ENCODE data around the gene CCDC24.
A peak's percentile ranks its signal among the peaks of the same experiment; 100 is the strongest.

Gene CCDC24

GRCh38 chr1:43981135-43981491 is 10.3 kb upstream of the CCDC24 start:
- Histone ChIP-seq H3K36me3 (ENCODE audit: insufficient read depth, low read length) (peaks cover 13% of the 10 kb centered on the region), H3K4me1 (ENCODE audit: insufficient read depth, low read length) (peaks cover 9% of the 10 kb centered on the region; the same call in 1 of the 2 replicates), H3K9ac (ENCODE audit: low read depth, low read length) (no peak overlapping the region), H3K9me3 (ENCODE audit: control insufficient read depth, insufficient read depth, low read length) (no peaks in the 10 kb centered on the region)

- no peak overlapping the region for H3K9ac ChIP-seq (ENCODE audit: low read depth, low read length)
- H3K36me3 ChIP-seq (ENCODE audit: insufficient read depth, low read length) = peaks cover 10% of the 10 kb centered on the region
- no peaks in the 10 kb centered on the region for H3K9me3 ChIP-seq (ENCODE audit: control insufficient read depth, insufficient read depth, low read length)
- H3K4me1 ChIP-seq (ENCODE audit: insufficient read depth, low read length) = peaks cover 9% of the 10 kb centered on the region; the same call in 1 of the 2 replicates
These were observed 9.8 kb upstream of the CCDC24 start for GRCh38 chr1:43981636-43982035.

GRCh38 chr1:43982241-43982640 is 9.2 kb upstream of the CCDC24 start:
- H3K9me3 ChIP-seq (ENCODE audit: control insufficient read depth, insufficient read depth, low read length) = no peaks in the 10 kb centered on the region
- peaks cover 4% of the 10 kb centered on the region for H3K36me3 ChIP-seq (ENCODE audit: insufficient read depth, low read length)
- peaks cover 9% of the 10 kb centered on the region; the same call in 1 of the 2 replicates for H3K4me1 ChIP-seq (ENCODE audit: insufficient read depth, low read length)
- no peak overlapping the region for H3K9ac ChIP-seq (ENCODE audit: low read depth, low read length)

DNA sequence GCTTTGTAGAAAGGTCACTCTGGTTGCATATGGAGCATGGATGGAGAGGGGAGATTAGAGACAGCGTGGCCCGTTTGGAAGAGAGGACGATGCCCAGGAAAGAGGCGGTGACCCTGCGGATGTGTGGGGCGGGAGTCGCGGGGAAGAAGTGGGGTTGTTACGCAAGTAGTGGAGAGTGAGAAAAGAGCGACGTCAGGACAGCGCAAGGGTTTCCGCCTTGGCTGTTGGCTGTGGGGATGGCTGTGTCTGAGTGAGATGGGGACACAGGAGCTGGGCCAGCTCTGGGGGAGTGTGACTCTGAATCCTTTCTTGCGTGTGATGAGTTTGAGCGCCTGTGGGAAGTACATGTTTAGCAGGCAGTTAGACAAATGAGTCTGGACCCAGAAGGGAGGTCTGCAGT is 8.6 kb upstream of the CCDC24 start:
- H3K4me1 ChIP-seq (ENCODE audit: insufficient read depth, low read length) = peaks cover 9% of the 10 kb centered on the region; the same call in 1 of the 2 replicates
- no peaks in the 10 kb centered on the region for H3K9me3 ChIP-seq (ENCODE audit: control insufficient read depth, insufficient read depth, low read length)
- H3K36me3 ChIP-seq (ENCODE audit: insufficient read depth, low read length) = no peaks in the 10 kb centered on the region; the same call in 1 of the 2 replicates

DNA sequence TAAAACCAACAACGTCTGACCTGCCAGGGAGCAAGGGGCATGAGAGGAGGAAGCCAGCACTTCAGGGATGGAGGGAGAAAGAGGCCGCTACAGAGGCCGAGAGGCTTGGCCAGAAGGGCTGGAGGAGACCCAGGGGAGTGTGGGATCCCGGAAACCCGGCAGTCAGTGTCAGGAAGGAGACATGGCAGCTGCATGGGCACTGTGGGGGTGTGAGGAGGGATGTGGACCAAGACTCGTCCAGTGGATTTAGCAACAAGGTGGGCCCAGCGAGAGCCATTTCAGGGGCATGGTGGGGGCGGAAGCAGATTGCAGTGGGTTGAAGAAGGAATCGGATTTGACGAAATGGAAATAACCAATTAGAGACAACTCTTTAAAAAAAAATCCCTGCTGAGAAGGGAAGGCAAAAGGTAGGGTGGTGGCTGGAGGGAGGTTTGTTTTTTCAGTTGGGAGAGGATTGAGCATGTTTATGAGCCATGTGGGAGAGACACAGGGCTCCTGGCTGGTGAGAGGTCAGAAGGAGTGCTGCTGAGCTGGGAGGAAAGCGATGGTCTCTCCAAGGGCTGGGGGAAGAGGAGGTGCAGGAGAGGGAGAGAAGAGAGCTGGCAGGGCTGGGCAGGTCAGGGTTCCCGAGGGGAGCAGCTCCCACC is 8.0 kb upstream of the CCDC24 start:
- no peak overlapping the region for H3K9ac ChIP-seq (ENCODE audit: low read depth, low read length)
- no peaks in the 10 kb centered on the region for H3K9me3 ChIP-seq (ENCODE audit: control insufficient read depth, insufficient read depth, low read length)
- H3K4me1 ChIP-seq (ENCODE audit: insufficient read depth, low read length) = 0 out of 2 replicates have a peak, but pooled peaks cover 6% of the 10 kb centered on the region
- H3K36me3 ChIP-seq (ENCODE audit: insufficient read depth, low read length) = no peaks in the 10 kb centered on the region; the same call in 1 of the 2 replicates

More for the DNA sequence above, 8.6 kb upstream of the CCDC24 start:
- no peak overlapping the region for H3K9ac ChIP-seq (ENCODE audit: low read depth, low read length)

- Histone ChIP-seq H3K36me3 (ENCODE audit: insufficient read depth, low read length) (no peaks in the 10 kb centered on the region; the same call in 1 of the 2 replicates), H3K9me3 (ENCODE audit: control insufficient read depth, insufficient read depth, low read length) (no peaks in the 10 kb centered on the region)
These were observed 6.5 kb upstream of the CCDC24 start for GRCh38 chr1:43984855-43985254.

DNA sequence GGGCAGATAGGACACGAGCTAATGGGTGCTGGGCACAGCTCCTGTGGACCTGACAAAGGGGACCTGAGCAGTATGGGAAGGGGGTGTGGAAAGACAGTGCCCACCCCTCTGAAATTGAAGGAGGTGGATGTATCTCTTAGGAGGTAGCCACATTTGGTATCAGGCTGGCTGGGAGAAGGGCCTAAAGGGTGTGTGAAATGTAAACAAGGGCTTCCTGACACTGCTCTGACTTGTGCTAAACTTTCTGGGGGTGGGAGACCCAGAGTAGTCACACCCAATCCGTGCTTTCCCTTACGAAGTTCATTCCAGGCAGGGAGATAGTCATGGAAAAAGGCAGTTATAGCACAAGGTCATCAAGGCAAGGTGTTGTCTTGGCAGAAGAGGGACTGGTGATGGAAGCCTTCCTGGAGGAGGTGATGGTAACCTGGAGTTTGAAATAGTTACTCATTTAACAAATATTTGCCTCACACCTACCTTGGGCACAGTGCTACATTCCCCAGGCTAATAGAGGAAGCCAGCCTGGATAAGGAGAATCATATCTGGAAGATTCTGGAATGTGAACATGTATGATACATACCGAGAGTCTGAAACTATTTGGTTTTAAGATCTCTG is 5.3 kb upstream of the CCDC24 start:
- Histone ChIP-seq H3K9ac (ENCODE audit: low read depth, low read length) (no peak overlapping the region), H3K36me3 (ENCODE audit: insufficient read depth, low read length) (no peaks in the 10 kb centered on the region; the same call in 1 of the 2 replicates), H3K9me3 (ENCODE audit: control insufficient read depth, insufficient read depth, low read length) (no peaks in the 10 kb centered on the region), H3K4me1 (ENCODE audit: insufficient read depth, low read length) (no peaks in the 10 kb centered on the region)

More at GRCh38 chr1:43984855-43985254, 6.5 kb upstream of the CCDC24 start:
- Histone ChIP-seq H3K4me1 (ENCODE audit: insufficient read depth, low read length) (0 out of 2 replicates have a peak, but pooled peaks cover 6% of the 10 kb centered on the region), H3K9ac (ENCODE audit: low read depth, low read length) (no peak overlapping the region)

DNA sequence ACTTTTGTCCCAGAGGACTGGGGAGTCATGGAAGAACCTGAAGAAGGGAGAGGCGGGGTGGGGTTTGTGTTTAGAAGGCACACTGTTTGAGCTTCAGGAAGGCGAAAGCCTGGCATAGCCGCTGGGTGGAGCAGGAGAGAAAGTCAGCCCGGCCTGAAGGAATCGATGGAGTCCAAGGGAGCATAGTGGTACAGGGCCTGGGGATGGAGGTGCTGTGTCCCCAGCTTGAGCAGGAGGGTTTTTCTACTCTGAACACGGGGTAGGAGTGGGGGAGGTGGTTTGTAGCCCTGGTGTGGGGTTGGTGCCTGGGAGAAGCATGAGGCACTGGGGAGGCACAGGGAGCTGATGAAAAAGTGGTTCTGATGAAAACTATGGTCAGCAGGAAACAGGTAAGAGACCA is 4.7 kb upstream of the CCDC24 start:
- H3K9ac ChIP-seq (ENCODE audit: low read depth, low read length) = no peak overlapping the region
- H3K36me3 ChIP-seq (ENCODE audit: insufficient read depth, low read length) = no peaks in the 10 kb centered on the region
- H3K4me1 ChIP-seq (ENCODE audit: insufficient read depth, low read length) = no peaks in the 10 kb centered on the region

DNA sequence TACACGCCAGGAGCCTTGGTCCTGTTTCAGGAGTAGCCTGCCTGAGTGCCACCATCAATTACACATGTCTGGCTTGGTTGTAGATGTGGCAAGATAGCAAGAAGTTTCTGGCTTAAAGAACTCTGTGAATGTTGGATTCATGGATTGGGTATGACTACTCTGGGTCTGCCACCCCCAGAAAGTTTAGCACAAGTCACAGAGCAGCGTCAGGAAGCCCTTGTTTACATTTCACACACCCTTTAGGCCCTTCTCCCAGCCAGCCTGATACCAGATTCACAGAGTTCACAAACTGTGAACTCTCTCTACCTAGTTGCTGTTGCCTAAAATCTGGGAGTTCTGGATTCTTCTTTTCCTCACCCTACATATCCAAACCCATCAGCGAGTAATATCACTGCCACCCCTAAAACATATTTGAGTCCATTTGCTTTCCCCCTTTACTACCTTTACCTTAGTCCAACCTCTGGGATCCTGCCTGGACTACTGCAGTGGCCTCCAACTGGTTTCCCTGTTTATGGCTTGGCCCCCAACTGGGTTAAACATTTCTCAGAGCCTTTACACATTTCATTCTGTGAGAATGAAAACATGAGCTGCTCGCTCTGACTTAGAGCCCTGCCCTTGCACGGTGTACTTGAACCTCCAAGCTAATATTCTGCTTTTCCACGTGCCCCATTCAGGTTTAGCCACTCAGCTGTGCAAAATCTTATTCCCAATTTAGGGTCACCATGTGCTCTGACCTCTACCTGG is 4.1 kb upstream of the CCDC24 start:
- H3K9ac ChIP-seq (ENCODE audit: low read depth, low read length) = no peak overlapping the region
- no peaks in the 10 kb centered on the region for H3K36me3 ChIP-seq (ENCODE audit: insufficient read depth, low read length)
- H3K4me1 ChIP-seq (ENCODE audit: insufficient read depth, low read length) = no peaks in the 10 kb centered on the region
- H3K9me3 ChIP-seq (ENCODE audit: control insufficient read depth, insufficient read depth, low read length) = no peaks in the 10 kb centered on the region

More for the DNA sequence above, 4.7 kb upstream of the CCDC24 start:
- no peaks in the 10 kb centered on the region for H3K9me3 ChIP-seq (ENCODE audit: control insufficient read depth, insufficient read depth, low read length)

DNA sequence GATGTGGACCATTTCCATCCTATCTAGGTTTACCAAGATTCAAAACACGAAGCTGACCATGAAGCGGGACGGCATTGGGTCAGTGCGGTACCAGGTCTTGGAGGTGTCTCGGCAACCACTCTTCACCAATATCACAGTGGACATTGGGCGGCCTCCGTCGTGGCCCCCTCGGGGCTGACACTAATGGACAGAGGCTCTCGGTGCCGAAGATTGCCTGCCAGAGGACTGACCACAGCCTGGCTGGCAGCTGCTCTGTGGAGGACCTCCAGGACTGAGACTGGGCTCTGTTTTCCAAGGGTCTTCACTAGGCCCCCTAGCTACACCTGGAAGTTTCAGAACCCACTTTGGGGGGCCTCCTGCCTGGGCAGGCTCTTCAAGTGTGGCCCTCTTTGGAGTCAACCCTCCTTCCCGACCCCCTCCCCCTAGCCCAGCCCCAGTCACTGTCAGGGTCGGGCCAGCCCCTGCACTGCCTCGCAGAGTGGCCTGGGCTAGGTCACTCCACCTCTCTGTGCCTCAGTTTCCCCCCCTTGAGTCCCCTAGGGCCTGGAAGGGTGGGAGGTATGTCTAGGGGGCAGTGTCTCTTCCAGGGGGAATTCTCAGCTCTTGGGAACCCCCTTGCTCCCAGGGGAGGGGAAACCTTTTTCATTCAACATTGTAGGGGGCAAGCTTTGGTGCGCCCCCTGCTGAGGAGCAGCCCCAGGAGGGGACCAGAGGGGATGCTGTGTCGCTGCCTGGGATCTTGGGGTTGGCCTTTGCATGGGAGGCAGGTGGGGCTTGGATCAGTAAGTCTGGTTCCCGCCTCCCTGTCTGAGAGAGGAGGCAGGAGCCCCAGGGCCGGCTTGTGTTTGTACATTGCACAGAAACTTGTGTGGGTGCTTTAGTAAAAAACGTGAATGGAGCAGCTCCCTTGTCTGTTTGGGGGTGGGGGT is 864 bp upstream of the CCDC24 start:
- peak overlapping the region; percentile 82 for H3K9ac ChIP-seq (ENCODE audit: low read depth, low read length)
- no peaks in the 10 kb centered on the region for H3K9me3 ChIP-seq (ENCODE audit: control insufficient read depth, insufficient read depth, low read length)
- no peaks in the 10 kb centered on the region; the same call in 1 of the 2 replicates for H3K4me1 ChIP-seq (ENCODE audit: insufficient read depth, low read length)
- H3K36me3 ChIP-seq (ENCODE audit: insufficient read depth, low read length) = no peaks in the 10 kb centered on the region

DNA sequence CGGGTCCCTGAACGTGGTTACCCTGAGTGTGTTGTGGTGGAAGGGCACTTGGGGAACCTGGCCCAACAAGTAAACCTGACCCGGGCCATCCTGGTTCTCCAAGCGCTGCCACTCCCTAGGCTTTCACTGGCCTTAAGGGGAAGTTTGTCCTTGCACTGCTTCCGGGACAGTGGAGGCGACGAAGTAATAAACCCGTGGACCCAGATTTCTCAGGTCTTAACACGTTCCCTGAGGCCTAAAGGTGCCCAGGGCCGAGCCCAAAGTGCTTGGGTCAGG is 261 bp upstream of the CCDC24 start:
- Histone ChIP-seq H3K9me3 (ENCODE audit: control insufficient read depth, insufficient read depth, low read length) (no peaks in the 10 kb centered on the region), H3K4me1 (ENCODE audit: insufficient read depth, low read length) (no peaks in the 10 kb centered on the region; the same call in 1 of the 2 replicates), H3K9ac (ENCODE audit: low read depth, low read length) (peak overlapping the region; percentile 82), H3K36me3 (ENCODE audit: insufficient read depth, low read length) (no peaks in the 10 kb centered on the region)

DNA sequence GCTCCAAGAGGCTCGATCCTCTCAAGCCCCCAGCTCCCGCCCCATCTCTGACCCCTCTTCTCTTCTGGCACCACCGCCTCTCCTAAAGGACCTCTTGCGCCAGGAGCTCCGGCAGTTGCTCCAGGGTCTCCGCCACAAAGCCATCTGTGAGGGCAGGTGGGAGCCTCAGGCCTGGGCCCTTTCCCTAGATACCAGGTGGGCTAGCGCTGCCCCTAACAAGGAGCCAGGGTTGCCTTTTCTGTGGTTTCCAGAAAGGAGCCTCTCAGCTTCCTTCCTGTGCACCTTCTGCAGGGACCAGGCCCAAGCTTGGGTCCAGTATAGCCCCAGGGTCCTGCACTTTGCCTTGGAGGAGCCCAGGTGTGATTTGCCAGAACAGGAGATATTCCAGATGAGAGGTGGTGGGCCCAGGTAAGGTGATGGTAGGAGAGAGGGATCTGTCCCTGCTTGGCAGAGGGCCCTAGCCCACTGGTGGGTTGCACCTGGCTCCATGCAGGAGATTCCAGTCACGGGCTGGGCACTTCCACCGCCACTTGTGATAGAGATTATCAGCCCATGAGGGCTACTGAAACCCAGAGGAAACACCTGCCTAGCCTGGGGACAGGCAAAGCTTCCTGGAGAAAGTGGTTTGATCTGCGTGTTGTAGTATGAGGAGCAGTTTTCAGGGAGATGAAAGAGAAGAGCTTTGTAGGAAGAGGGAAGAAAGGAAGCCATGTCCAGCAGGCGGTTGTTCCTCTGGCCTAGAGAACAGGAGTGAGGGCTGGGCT is 1.0 kb downstream of the CCDC24 start:
- Histone ChIP-seq H3K9me3 (ENCODE audit: control insufficient read depth, insufficient read depth, low read length) (no peaks in the 10 kb centered on the region), H3K4me1 (ENCODE audit: insufficient read depth, low read length) (no peaks in the 10 kb centered on the region; the same call in 1 of the 2 replicates), H3K36me3 (ENCODE audit: insufficient read depth, low read length) (no peaks in the 10 kb centered on the region), H3K9ac (ENCODE audit: low read depth, low read length) (peak overlapping the region; percentile 82)

DNA sequence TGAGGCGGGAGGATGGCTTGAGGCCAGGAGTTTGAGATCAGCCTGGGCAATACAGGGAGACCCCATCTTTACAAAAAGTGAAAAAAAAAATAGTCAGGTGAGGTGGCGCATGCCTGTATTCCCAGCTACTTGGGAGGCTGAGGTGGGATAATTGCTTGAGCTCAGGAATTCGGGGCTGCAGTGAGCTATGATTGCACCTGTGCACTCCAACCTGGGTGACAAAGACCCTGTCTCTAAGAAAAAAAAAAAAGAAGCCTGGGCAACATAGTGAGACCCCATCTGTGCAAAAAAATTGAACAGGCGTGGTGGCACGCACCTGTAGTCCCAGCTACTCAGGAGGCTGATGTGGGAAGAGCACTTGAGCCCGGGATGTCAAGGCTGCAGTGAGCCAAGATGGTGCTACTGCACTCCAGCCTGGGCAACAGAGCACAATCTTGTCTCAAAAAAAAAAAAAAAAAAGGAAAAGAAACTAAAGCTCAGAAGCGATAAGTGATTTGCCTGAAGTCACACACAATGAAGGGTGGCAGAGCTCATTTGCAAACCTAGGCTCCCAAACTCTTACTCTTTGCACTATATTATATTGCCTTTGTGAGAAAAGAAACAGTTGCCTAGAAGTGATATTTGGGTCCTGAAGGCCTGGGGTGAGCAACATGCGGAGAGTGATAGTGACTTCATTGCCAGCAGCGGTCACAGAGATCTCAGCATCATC is 2.0 kb downstream of the CCDC24 start:
- Histone ChIP-seq H3K4me1 (ENCODE audit: insufficient read depth, low read length) (no peaks in the 10 kb centered on the region; the same call in 1 of the 2 replicates), H3K9me3 (ENCODE audit: control insufficient read depth, insufficient read depth, low read length) (no peaks in the 10 kb centered on the region), H3K9ac (ENCODE audit: low read depth, low read length) (no peak overlapping the region), H3K36me3 (ENCODE audit: insufficient read depth, low read length) (no peaks in the 10 kb centered on the region)
